ENCODE data around the gene CCN2. TPM values are rescaled to one million over a fixed set of nuclear protein-coding genes. Genes with fewer than 3 reads are reported as not detected.

The CCN2 gene
- 183 TPM for total RNA-seq

GRCh38 chr6:131950767-131951575 is at the start of gene CCN2:
Gene CCN2, minus strand, starts transcription at chr6:131951372. Its CDS starts 200 bp downstream, at chr6:131951172.

Other genes with a start within 250 kb of the CCN2 start
- gene OR2A4, start 250.0 kb downstream of the CCN2 start, total RNA-seq: not detected
- not detected for gene CTAGE9, start 240.4 kb downstream of the CCN2 start, total RNA-seq
- 30.9 TPM for gene ENPP1, start 143.4 kb downstream of the CCN2 start, total RNA-seq

Measured in metanephros (tissue), 1 donor.